Activated naive CD4-positive, alpha-beta T cell treated with Interleukin-2 at 50 U/mL for 16 hours (primary cell): Measurements from ENCODE around the gene GHRH.

Source experiments
- DNase-seq: peaks from one replicate; pipeline ENCODE4 v3.0.0-alpha.2; 2020

GHRH gene

GRCh38 chr20:37259865-37260264, 1.7 kb downstream of the GHRH start:
- no peak for DNase-seq

GRCh38 chr20:37259031-37259430, 2.6 kb downstream of the GHRH start:
- DNase-seq, result no peak

GRCh38 chr20:37257988-37258387, 3.6 kb downstream of the GHRH start:
- no peak for DNase-seq

DNA sequence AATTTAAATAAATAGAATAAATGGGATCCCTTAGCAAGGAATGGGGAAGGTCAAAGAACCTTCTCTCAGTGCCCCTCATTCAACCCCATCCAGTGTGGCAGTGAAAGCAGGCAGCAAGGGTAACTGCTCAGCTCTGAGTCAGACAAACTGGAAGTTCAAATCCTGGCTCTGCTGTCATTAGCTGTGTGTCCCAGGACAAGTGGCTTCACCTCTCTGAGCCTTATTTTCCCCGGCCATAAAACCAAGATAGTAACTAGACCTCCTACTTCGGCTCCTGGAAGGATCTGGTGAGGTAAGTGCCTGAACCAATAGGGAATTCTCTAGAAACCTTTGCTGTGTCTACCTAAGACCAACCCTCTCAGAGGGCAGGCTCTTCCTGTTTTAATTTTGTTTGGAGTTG, 4.1 kb downstream of the GHRH start:
- no peak for DNase-seq

GRCh38 chr20:37256286-37256685, 5.3 kb downstream of the GHRH start:
- no peak for DNase-seq

- DNase-seq, result no peak
These were observed 7.3 kb downstream of the GHRH start for GRCh38 chr20:37254114-37254878.

DNA sequence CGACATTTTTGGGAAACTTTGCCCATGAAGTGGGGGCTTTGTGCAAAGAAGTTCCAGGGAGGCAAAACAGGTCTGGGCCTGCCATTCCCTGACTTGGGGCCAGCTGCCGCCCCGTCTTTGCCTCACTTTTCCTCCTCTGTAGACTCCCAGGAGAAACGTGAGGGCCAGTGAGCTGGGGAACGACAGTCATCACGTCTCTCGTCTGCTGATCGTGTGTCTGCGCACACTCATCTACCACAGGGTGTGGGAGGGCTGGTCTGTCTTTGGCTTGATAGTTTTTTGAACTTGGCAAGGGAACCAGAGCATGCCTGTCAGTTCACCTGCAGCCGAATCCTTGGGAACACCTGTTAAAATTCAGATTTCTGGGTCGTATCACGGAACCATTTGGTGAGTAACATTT, 8.5 kb downstream of the GHRH start:
- DNase-seq, result no peak

- DNase-seq, result no peak
These were observed 9.7 kb downstream of the GHRH start for GRCh38 chr20:37251825-37252477.

- no peak for DNase-seq
These were observed 12.3 kb downstream of the GHRH start for GRCh38 chr20:37249304-37249703.

DNA sequence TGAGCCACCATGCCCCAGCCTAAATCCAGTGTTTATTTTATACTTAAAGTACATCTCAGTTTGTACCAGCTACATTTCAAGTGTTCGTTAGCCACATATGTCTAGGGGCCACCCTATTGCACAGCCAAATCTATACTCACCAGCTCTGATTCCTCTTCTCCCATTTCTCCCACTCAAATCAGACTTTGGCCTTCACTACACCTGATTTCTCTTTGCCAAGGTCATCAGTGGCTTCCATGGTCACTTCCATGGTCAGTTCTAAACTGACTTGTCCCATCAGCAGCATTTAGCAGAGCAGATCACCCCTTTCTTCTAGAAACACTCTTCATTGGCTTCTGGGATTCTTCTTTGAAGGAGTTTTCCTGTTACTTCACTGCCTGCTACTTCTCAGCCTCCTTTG, 14.1 kb downstream of the GHRH start:
- no peak for DNase-seq

- no peak for DNase-seq
These were observed 14.9 kb downstream of the GHRH start for GRCh38 chr20:37246736-37247135.

DNA sequence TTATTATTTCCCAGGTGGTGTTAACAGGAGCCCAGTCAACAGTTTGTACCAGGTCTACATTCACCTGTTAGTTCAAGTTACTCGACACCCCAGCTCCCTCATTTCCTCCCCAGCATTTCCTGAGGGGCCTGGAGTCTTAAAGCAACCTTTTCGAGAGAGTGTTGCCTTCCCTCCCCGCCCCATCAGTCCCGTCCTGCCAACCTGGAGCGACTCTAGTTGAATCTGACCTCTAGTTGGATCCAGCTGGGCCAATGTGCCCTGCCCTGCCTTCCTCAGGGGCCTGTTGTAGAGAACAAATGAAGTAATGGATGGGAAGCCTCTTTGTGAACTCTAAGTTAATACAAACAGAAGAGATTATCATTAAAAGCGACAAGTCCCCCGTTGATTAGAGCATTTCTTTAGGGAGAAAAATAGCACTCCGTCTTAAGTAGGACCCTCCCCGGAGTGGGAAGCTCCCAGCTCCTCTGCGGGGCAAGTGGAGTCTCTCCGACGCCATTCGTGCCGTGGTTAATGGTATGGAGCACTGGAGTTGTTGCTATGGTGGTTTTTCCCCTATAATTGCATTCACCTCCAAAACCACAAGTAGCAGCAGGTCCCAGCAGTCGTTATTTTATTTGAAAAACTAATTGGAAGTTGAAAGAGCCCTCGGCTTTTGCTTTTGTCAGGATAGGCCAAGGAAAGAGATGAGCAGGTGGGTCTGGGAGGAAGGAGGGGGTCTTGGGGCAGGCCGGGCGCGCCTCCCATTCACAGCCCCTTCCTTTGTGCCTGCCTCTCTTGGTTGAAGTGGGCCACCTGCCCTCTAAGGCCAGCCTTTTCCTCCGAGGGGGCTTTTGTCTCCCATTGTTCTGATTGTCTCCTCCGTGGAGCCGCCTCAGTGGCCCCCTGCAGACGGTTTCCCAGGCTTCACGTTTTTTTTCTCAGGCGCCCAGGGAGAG, 16.1 kb downstream of the GHRH start:
- DNase-seq, result no peak

- no peak for DNase-seq
These were observed 17.0 kb downstream of the GHRH start for GRCh38 chr20:37244572-37244957.

- DNase-seq, result no peak
These were observed 17.6 kb downstream of the GHRH start for GRCh38 chr20:37243937-37244571.

DNA sequence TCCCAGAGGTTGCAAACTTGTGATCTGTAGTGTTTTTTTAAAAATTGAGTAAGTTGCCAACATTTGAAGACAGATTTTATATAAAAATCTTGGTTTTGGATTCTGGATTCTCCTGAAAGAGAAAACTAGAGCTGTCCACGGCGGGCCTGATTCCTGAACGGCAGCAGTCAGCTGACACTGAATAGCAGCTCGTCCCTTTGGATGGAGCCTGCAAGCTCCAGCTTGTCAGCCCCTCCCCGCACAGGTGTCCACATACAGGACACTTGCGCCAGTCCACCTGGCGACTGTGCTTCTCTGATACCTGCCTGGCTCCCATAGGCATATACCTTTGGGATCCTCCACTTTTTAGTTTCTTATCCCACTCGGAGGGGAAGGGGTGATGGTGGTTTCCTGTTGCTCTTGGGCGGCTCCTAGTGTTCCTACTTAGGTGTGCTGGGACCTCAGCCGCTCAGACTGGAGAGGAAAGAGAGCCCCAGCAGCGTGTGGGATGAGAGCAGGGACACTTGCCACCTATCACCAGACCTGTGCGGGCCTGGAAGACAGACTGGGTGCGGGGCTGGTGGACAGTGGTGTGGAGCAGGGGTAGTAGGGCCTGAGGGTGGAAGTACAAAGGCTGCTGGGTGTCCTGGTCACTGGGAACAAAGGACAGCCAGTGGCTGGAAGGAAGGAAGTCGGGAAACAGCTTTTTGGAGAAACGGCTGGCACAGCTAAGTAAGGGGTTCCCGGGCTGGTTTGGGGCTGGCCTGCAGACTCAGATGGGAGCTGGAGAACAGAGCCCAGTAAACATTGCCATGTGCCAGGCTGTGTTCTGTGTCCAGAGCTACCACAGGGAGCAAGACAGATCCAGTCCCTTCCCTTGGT, 18.3 kb downstream of the GHRH start:
- no peak for DNase-seq

GRCh38 chr20:37242503-37242902, 19.1 kb downstream of the GHRH start:
- DNase-seq, result no peak

DNA sequence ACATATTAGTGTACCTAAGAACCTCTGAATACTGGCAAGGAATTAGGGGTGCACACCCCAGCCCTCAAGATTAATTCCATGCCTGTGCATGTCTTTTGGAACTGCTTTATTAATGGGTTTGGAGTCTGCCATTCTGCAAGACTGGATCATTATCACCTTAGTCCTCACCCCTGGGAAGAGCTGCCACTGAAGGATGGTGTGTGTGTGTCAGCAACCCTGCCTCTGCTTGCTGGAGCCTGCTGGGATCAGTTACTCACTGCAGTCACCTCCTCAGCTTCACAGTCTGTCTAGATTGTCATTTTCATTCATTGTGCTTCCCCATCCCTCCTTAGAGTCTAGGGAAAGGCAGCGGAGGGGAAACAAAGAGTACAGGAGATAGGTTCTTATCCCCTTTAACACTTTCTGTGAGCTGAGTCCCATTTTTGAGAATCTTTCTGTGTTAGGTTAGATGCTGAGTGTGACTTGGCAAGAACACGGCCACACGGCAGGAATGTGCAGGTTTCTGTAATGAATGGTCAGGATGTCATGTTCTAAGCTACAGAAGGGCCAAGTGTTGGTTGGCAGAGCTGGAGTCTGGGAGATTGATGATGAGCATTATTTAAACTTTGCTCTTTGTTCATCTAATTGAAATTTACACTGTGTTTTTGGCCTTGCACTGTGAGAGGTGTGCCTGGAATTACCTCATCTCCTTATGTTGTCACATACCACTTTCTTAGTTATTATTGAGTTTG, 21.1 kb downstream of the GHRH start:
- DNase-seq, result no peak

DNA sequence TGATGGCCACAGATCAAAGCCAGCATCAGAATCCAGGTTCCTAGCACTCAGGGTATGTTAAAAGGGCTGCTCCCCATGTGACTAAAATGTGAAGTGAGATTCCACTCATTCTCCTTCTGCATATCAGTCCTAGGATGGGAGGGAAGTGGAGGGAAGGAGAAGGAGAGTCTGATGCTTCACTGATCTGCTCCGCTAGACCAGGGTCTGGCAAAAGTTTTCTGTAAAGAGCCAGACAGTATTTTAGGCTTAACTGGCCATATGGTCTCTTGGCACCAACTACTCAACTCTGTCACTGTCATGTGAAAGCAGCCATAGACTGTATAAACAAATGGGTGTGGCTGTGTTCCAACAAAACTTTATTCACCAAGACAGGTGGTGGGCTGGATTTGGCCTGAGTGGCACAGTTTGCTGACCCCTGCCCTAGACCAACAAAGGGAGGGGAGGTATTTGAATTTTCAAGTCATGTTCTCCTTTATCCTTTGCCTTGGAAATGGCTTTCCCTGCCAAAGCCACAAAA, 22.6 kb downstream of the GHRH start:
- no peak for DNase-seq

DNA sequence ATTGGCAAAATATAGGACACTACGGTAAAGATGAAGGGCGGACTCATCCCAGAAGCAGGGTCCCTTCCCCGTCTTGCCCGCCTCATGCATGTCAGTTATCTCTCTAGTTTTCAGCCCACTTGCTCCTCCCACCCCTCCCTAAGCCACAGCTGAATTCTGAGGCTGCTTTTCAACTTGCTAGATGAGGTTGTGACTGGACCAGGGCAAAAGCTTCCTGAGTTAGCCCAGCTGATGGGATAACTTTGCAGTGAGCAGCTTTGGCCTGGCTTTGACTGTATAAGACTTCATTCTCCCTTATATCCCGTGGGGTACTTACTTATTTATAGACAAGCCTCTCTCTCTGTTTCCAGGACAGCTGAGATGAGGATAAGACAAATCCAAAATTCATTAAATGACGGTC, 23.2 kb downstream of the GHRH start:
- DNase-seq, result no peak

GRCh38 chr20:37237656-37238055, 24.0 kb downstream of the GHRH start:
- DNase-seq, result no peak

GRCh38 chr20:37236462-37236861, 25.2 kb downstream of the GHRH start:
- no peak for DNase-seq
